GM18526 (cell line): ENCODE results near the gene ALDH1A2.

Experiments used
- POLR2A ChIP-seq: IDR thresholded peaks from 3 replicates; pipeline ENCODE4 v1.6.1; 2011; ENCODE audit not compliant: insufficient read length; ENCODE audit errors: extremely low read depth

Gene ALDH1A2

DNA sequence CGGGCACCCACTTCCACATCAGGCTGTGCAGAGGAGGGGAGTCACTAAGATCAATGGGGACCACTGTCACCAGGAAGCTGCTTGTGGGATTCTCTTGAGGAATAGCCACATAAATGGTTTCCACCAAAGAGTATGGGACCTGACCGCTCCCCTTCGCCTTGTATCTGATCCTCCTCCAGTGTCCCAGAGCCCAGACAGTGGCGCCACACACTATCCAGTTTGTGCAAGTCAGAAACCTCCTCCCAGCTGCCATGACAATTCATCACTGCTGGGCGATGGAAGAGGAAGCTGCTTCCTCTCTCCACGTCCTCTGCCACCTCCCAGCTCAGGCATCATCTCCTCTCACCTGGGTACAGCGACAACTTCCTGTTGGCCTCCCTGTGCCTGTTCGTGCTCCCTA lies 147.5 kb downstream of the ALDH1A2 start:
- no peak for TF ChIP-seq POLR2A

DNA sequence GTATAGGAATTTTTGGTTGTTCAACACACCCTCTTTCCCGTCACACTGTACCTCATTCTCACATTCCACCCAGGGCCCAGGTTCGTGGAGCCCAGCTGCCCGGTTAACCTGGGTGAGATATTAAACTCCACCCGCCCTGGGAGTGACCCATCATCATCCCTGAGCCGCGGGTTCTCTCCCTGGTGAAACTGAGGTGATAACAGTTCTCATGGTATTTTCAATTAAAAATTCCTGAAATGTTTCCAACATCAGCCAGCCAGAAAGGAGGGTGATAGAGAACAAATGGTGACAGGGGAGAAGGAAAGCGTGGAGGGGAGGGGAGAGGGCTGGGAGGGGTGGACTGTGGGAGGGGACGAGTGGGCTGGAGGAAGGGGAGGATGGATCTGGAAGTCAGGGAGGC lies 148.8 kb downstream of the ALDH1A2 start:
- no peak for TF ChIP-seq POLR2A

DNA sequence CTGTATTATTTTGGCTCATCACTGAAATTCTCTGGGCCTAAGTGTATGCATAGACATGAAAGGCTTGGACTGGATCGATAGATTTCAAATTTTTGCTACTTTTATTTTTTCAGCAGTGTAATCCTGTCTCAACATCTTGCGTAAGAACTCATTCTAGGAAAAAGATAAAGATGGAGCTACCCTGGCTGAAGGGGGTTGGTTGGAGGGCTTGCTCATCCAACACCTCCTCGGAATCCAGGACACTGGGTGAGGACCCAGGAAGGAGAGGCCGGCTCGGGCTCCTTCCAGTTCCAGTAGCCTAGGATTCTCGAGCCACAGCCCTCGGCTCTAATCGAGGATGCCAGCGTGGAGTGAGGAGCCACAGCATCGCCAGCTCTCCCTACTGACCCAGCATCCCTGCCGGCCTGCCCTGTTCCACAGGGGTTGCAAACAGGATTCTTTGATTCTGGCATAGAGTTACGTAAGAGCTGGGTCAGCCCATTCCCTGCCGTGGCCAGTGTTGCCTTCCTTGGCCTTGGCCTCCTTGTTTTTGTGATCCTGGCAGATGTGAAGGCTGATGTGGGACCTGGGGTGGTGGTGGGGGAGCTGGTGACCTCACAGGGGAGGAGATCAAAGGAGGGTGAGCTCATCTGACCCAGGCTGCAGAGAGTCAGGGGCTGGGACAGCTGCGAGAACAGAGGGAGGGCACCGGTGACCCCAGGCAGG lies 149.5 kb downstream of the ALDH1A2 start:
- no peak for TF ChIP-seq POLR2A

DNA sequence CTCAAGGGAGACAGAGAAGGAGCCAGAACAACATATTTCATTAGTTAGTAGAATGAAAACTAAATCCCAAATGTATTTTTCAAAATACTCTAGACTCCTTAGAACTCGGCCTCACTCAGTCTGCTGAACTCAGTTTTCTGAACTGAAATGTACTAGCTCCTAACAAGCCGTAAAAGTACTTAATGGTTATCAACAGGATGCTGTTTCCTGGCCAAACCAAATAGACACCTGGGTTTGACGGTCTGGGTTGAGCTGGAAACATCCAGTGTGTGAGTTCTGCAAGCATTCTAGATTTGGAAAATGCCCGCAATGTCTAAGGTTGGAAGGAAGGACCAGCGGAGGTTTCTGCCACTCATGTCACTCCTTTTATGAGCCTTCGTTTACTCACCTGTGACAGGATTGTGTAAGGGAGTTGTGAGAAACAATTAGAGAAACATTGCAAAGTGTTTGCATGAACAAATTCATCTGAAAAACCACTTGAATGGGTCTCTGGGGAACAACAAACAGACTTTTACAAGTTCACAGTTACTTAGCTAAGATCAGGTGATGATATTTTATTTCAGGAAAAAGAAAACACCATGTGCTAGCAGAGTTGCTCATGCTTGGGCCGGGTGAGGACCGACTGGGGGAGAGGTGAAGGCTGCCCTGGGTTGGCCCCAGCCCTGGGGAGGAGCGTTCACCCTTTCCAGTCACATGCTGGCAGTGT lies 151.0 kb downstream of the ALDH1A2 start:
- no peak for TF ChIP-seq POLR2A

DNA sequence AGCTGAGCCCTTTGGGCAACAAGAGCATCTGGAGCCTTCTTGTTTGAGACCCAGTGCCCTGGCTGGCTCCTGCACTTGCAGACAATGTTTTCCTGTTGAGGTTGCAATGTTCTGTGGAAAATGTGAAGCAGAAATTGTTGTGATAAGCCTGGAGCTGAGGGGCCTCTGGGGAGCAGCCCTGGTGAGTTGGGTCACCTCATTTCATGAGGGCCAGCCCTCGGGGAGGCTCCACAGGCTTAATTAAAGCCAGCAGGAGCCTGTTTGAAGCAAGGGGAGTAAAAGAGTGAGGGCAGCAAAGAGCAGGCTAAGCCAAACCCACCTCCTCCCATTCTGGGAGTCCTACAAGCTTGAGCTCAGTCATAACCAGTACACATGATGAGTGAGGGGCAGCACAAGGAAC lies 154.3 kb downstream of the ALDH1A2 start:
- TF ChIP-seq POLR2A, result no peak

DNA sequence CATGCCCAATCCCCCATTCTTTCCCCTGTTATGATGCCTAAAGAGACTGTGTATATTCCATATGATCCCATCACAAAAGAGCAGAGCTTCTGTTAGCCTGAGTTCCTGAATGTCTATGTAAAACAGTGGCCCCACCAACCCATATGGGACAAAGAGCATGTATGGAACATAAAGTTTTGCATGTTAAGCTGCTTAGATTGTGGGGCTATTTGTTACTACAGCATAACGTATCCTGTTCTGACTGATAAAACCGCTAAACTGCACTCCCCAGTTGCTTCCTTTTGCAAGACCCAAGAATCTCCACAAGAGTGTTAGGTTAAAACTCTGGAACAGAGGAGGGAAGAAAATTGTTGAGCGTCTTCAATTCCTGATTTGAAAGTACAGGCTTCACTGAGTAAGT lies 154.8 kb downstream of the ALDH1A2 start:
- TF ChIP-seq POLR2A, result no peak

DNA sequence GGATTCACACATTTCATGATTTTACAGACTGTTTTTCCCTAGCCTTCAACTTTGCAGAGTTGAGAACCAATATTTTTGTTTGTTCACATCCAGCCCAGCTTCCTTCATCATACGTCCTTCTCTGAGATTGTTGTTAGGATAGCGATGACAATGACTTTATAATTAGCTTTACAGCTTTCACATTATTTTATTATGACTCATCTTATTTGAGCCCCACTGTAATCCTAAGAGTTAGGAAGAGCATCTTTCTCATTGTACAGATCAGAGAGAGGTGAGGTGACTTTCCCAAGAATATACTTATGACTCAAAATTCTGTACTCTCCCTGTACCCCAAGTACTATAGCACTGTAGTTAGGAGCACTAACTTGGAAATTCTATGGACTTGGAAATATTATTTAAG lies 156.1 kb downstream of the ALDH1A2 start:
- TF ChIP-seq POLR2A, result no peak

DNA sequence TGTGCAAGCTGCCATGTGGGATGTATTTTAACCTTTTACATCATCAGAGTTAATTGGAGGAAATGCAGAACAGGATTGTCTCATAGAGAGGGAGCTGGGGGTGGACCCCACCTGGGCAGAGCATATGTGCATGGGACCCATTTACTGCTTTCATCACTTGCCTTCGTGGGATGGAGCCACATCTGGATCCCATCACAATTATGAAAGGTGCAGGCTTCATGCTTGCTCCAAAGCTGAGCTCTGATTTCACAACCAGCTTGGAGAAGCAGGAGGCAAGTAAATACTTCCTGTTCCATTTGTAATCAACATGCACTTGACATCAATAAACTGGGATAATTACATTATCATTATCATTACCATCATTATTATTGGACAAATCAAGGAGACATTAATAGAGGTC lies 161.9 kb downstream of the ALDH1A2 start:
- TF ChIP-seq POLR2A, result no peak
